Stomach (tissue), 4 donors: ENCODE results near the gene MAPKAPK3.

Experiments used
- POLR2A ChIP-seq, 4 donors: fragments of 450-650 bp; IDR thresholded peaks; one replicate each; pipeline ENCODE4 v1.6.1; 2016; ENCODE audit warnings: antibody characterized with exemption in 4 of 4, control low read depth in 2 of 4, mild to moderate bottlenecking in 1 of 4, moderate library complexity in 1 of 4
- POLR2AphosphoS5 ChIP-seq, 3 donors: sonication (generic); formaldehyde crosslinking; IDR thresholded peaks; one replicate each; pipeline ENCODE4 v1.6.1; 2016; ENCODE audit warnings: antibody characterized with exemption in 3 of 3
- TF ChIP-seq, protein P1 (sequence below), 7 experiments: fragments of 450-650 bp in 4 of 7; fragments of 200-600 bp in 3 of 7; sonication (generic) in 3 of 7; IDR thresholded peaks; one replicate each; pipeline ENCODE4 v1.5.1; 2016 to 2019; ENCODE audit warnings: antibody characterized with exemption in 7 of 7, control low read depth in 2 of 7, mild to moderate bottlenecking in 1 of 7

DNA sequence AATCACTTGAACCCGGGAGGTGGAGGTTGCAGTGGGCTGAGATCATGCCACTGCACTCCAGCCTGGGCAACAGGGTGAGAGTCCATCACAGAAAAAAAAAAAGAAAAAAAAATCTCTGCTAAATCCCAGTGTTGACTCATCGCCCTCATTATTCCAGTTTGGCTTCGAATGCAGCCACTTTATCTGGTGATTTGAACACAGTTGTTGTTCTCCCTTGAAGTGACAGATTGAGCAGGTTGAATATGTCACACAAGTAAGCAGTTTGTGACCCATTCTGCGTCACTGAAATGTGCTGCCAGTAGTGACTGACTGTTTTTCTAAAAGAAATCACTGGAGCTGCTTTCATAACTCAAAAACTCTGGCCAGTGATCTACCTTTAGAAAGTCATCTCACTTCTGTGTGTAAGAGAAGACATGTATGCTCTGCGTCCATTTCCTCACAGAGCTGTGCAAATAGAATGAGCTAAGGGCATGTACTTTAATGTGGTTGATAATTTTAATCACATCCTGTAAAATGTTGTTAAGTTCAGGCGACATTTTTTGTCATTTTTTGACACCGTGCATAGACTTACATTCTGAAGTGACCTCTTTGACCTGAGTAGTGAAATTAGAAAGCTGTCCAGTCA lies 70.3 kb downstream of the MAPKAPK3 start:
- TF ChIP-seq, protein P1, sequence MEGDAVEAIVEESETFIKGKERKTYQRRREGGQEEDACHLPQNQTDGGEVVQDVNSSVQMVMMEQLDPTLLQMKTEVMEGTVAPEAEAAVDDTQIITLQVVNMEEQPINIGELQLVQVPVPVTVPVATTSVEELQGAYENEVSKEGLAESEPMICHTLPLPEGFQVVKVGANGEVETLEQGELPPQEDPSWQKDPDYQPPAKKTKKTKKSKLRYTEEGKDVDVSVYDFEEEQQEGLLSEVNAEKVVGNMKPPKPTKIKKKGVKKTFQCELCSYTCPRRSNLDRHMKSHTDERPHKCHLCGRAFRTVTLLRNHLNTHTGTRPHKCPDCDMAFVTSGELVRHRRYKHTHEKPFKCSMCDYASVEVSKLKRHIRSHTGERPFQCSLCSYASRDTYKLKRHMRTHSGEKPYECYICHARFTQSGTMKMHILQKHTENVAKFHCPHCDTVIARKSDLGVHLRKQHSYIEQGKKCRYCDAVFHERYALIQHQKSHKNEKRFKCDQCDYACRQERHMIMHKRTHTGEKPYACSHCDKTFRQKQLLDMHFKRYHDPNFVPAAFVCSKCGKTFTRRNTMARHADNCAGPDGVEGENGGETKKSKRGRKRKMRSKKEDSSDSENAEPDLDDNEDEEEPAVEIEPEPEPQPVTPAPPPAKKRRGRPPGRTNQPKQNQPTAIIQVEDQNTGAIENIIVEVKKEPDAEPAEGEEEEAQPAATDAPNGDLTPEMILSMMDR (IDR thresholded peaks at IDR 0.05): no peak
- TF ChIP-seq POLR2AphosphoS5 (IDR thresholded peaks at IDR 0.05): no peak
- no peak for TF ChIP-seq POLR2A (IDR thresholded peaks at IDR 0.05)
